ENCODE measurements around the gene ACTN3. TPM values are rescaled to one million over a fixed set of nuclear protein-coding genes. Genes with fewer than 3 reads are reported as not detected.
"Not testable (repeated sequence)": the region's sequence is repeated elsewhere in the genome, so short reads cannot be mapped to it uniquely, and the experiment has no call there.

The ACTN3 gene
- polyA plus RNA-seq, 3 donors = not detected

GRCh38 chr11:66586136-66586535, 39.4 kb downstream of the ACTN3 start:
- Histone ChIP-seq H3K36me3 (replicated peaks in 1 of 2; ENCODE audit: control insufficient read depth in 1 of 2, insufficient read depth in 2 of 2, low read length in 2 of 2) (no peaks in the 10 kb centered on the region), H3K9me3 (replicated peaks in 1 of 2; ENCODE audit: control insufficient read depth in 1 of 2, insufficient read depth in 1 of 2, low read length in 2 of 2) (peaks cover 8 to 9% of the 10 kb centered on the region in 2 donors), H3K9ac (ENCODE audit: insufficient read depth, low read length, poor library complexity, severe bottlenecking) (no peak overlapping the region), H3K79me2 (ENCODE audit: insufficient read depth, low read length) (no peaks in the 10 kb centered on the region), H3K4me2 (replicated peaks; ENCODE audit: extremely low read depth, low read length, poor library complexity, severe bottlenecking) (no peak overlapping the region), H3K27ac (ENCODE audit: low read depth in 1 of 2, low read length in 2 of 2) (no peak overlapping the region), H3K4me1 (ENCODE audit: control insufficient read depth in 1 of 2, insufficient read depth in 2 of 2, low read length in 2 of 2) (no peaks in the 10 kb centered on the region), H3K4me3 (replicated peaks in 1 of 3; ENCODE audit: low read depth in 2 of 3, low read length in 3 of 3) (no peak overlapping the region), H2AFZ (ENCODE audit: insufficient read depth, low read depth, low read length, poor library complexity, severe bottlenecking) (no peak overlapping the region), H4K20me1 (ENCODE audit: insufficient read depth, low read length) (no peaks in the 10 kb centered on the region), H3K27me3 (ENCODE audit: control insufficient read depth in 2 of 2, insufficient read depth in 2 of 2, low read length in 2 of 2) (no peaks in the 10 kb centered on the region)
- H3K4me1 Mint-ChIP-seq = no peaks in the 10 kb centered on the region
- peaks cover 0 to 2% of the 10 kb centered on the region in 2 donors for H3K36me3 Mint-ChIP-seq
- intact Hi-C loops (cut with micrococcal nuclease) = loop anchor here in 1 of 2 donors (10.0 kb wide), 1 partner anchor 249 kb away; no protein-coding TSS in a partner anchor
- H3K27me3 Mint-ChIP-seq (ENCODE audit: low read depth in 3 of 3) = peaks cover 2 to 16% (median 2%) of the 10 kb centered on the region in 3 donors
- DNase-seq = no peak
- no peak for TF ChIP-seq CTCF (IDR thresholded peaks at IDR 0.05)
- H3K9me3 Mint-ChIP-seq = peaks cover 8 to 32% (median 17%) of the 10 kb centered on the region in 7 donors
- H3K27ac Mint-ChIP-seq = no peak overlapping the region
- no peak overlapping the region for H3K4me3 Mint-ChIP-seq
- 50% methylated on average over 2 of the region's 2 CpGs for WGBS (ENCODE audit: insufficient coverage)

GRCh38 chr11:66589315-66589714, 42.6 kb downstream of the ACTN3 start:
- not testable (repeated sequence) for H3K9ac ChIP-seq (ENCODE audit: insufficient read depth, low read length, poor library complexity, severe bottlenecking); H3K4me3 ChIP-seq (replicated peaks in 1 of 3; ENCODE audit: low read depth in 2 of 3, low read length in 3 of 3); H3K27me3 Mint-ChIP-seq (ENCODE audit: low read depth in 3 of 3); H3K27me3 ChIP-seq (ENCODE audit: control insufficient read depth in 2 of 2, insufficient read depth in 2 of 2, low read length in 2 of 2); DNase-seq; H3K36me3 ChIP-seq (replicated peaks in 1 of 2; ENCODE audit: control insufficient read depth in 1 of 2, insufficient read depth in 2 of 2, low read length in 2 of 2); H3K4me3 Mint-ChIP-seq; H3K27ac ChIP-seq (ENCODE audit: low read depth in 1 of 2, low read length in 2 of 2); H3K9me3 ChIP-seq (replicated peaks in 1 of 2; ENCODE audit: control insufficient read depth in 1 of 2, insufficient read depth in 1 of 2, low read length in 2 of 2); H3K36me3 Mint-ChIP-seq; H3K9me3 Mint-ChIP-seq; H3K4me2 ChIP-seq (replicated peaks; ENCODE audit: extremely low read depth, low read length, poor library complexity, severe bottlenecking); H4K20me1 ChIP-seq (ENCODE audit: insufficient read depth, low read length); H3K27ac Mint-ChIP-seq; H3K79me2 ChIP-seq (ENCODE audit: insufficient read depth, low read length); H2AFZ ChIP-seq (ENCODE audit: insufficient read depth, low read depth, low read length, poor library complexity, severe bottlenecking)
- peaks cover 14 to 19% of the 10 kb centered on the region in 2 donors for H3K4me1 ChIP-seq (ENCODE audit: control insufficient read depth in 1 of 2, insufficient read depth in 2 of 2, low read length in 2 of 2)
- peaks cover 14% of the 10 kb centered on the region for H3K4me1 Mint-ChIP-seq
- intact Hi-C loops (cut with micrococcal nuclease) = loop anchor here in 1 of 2 donors (10.0 kb wide), 1 partner anchor 245 kb away; no protein-coding TSS in a partner anchor
- WGBS (ENCODE audit: insufficient coverage) = no CpG with 5 or more reads among the region's 2 CpGs
